ENCODE results near the gene VWF.

DNA sequence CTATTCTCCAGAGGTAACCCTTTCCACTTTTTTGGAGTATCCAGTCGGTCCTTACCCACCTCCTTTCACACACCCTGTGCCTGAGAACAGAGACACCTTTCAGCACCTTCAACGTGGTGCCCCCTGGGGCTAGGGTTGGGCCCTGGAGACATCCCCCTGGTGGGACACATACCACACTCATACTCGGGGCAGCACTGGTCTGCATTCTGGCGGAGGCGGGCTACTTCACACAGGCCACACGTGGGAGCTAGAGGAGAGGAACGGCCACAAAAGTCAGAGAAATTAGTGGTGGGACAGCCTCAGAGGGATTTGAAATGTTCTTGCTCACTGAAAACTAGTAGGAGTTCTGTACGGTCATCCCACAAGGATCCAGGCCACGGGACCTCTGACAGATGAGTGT is 139.6 kb downstream of the VWF start:
- TF ChIP-seq, protein P1, sequence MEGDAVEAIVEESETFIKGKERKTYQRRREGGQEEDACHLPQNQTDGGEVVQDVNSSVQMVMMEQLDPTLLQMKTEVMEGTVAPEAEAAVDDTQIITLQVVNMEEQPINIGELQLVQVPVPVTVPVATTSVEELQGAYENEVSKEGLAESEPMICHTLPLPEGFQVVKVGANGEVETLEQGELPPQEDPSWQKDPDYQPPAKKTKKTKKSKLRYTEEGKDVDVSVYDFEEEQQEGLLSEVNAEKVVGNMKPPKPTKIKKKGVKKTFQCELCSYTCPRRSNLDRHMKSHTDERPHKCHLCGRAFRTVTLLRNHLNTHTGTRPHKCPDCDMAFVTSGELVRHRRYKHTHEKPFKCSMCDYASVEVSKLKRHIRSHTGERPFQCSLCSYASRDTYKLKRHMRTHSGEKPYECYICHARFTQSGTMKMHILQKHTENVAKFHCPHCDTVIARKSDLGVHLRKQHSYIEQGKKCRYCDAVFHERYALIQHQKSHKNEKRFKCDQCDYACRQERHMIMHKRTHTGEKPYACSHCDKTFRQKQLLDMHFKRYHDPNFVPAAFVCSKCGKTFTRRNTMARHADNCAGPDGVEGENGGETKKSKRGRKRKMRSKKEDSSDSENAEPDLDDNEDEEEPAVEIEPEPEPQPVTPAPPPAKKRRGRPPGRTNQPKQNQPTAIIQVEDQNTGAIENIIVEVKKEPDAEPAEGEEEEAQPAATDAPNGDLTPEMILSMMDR (IDR thresholded peaks at IDR 0.05; ENCODE audit: low read length): no peak
- TF ChIP-seq EZH2 (IDR thresholded peaks at IDR 0.05; ENCODE audit: borderline replicate concordance, low read length): no peak

All from OCI-LY1 (cell line).